T-helper 22 cell (primary cell): Measurements from ENCODE around the gene ANKRD10.
"Not testable (repeated sequence)": the region's sequence is repeated elsewhere in the genome, so short reads cannot be mapped to it uniquely, and the experiment has no call there.

Experiments used
- DNase-seq: peaks from one replicate; pipeline ENCODE4 v3.0.0-alpha.2; 2020; ENCODE audit warnings: low read depth

The ANKRD10 gene

DNA sequence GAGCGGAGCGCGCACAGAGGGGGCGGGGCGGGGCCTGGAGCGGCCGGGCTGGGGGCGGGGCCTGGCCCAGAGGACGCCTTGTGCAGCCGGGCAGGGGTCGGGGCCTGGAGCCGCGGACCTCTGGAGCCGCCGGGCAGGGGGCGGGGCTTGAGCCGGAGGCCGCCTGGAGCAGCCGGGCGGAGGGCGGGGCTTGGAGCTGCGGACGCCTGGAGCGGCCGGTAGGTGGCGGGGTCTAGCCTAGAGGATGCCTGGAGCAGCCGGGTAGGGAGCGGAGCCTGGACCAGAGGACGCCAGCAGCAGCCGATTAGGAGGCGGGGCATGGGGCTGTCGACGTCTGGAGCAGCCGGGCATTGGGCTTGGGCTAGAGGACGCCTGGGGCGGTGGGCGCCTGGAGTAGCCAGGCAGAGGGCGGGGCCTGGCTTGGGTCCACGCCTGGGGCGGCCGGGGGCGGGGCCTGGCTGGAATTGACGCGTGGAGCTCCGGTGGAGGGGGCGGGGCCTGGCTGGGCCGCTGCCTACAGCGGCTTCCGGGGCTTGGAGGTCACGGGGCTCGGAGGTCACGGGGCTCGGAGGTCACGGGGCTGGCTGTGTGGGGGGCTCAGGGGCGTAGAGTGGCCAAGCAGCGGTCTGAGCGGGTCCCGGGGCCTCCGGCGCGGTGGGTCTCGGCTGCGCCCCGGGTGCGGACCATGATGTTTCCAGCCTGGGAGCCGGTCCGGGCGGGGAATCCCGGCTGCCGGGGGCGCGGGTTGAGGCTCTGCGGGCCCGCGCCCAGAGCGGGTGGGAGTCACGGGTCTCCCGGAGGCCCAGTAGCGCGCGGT is at the start of gene ANKRD10:
TSS of gene ANKRD10 (minus strand) at position 13 of the 817 bp plus-strand sequence. CDS start 135 bp downstream, outside the sequence.
- DNase-seq, result peak; percentile 85

DNA sequence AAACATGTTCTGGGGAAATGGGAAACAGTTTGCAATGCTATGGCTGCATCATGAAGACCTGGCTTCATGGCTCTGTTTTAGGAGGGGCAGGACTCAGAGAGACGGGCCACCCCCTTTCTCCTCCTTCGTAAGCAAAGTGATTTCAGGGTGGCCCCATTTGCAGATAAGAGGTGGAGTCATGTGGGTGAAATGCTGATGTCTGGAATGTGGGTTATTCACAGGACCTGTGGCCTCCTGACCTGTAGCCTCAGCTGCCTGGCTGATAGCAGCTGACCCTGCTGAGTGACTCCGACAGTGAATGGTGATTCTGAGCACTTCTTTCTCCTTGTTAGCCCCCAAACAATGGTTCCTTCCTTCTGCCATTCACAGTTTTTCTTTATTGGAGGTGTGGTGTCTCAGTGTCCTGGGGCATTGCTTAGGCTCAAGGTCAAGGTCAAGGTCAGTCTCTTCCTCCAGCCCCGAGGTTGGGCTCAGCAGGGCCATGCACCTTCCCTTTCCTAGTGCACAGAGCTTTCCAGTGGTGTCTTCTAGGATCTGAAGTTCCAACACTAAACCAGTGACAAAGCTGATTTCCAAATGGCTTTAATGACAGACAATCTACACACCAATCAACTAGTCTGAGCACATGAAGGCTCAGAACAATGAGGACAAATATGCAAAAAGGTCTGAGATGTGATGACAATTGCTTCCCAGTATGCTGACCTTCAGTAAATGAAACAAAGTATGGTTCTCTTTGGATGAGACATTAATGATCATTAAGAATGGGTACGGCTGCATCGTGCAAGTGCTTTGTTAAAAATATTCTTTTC is 49.6 kb upstream of the ANKRD10 start:
- DNase-seq, result no peak

DNA sequence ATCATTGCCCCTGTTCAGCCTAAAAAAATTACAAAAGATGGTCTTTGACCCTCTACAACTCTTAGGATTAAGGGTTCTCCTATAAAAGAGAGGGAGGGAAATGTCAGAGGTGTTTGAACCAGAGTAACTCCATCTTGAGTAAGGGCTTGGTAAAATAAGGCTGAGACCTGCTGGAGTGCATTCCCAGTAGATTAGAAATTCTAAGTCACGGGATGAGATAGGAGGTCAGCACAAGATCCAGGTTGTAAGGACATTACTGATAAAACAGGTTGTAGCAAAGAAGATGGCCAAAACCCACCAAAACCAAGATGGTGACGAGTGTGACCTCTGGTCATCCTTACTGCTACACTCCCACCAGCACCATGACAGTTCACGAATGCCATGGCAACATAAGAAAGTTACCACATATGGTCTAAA is 48.7 kb upstream of the ANKRD10 start:
- DNase-seq, result no peak

DNA sequence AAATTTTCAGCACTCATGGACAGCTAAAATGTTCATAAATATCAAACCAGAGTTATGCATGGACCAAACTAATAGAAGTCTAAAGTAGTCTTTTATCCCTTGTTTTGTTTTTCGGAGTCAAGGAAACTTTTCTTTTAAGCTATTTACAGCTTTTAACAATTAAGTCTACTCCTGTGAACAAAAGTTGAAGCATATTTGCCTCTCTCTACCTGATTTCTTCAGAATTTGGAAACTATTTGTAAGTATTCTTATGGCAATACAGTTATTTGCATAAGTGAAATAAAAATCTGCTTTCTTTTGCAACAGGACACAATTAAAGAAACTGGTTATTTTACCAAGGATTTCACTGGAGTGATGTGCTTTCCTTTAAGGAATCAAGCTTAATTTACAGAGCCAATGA is 47.1 kb upstream of the ANKRD10 start:
- no peak for DNase-seq

DNA sequence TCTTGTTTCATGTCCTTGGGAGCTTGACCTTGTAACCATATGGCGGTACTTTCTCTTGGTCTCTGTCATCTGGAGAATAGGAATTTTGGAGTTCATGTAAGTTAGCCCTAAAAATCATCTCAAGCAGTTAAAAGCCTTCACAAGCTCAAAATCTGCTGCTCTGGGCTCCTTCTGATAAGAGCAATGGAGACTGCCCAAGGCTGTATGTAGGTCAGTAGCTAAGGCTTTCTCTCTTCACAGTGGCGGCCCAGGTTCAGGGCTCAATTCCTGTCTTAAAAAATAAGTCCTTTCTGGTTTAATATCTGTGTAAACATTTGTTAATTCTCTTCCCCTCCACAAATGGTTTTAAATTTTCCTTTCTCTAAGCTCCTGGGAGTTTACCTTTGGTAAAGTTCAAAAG is 45.3 kb upstream of the ANKRD10 start:
- no peak for DNase-seq

DNA sequence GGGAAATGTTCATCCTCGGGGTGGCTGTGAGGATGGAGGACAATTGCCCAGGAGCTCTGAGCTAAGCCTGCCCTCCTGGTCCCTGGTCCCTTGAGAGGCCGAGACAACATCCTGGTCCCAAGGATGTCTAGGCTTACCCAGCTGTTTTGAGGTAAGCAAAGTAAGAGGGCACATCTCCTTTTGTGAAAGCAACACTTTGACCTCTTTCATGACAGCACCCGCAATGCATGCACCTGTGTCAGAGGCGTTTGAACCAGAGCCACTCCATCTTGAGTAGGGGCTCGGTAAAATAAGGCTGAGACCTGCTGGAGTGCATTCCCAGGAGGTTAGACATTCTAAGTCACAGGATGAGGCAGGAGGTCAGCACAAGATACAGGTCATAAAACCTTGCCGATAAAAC is 43.1 kb upstream of the ANKRD10 start:
- no peak for DNase-seq

DNA sequence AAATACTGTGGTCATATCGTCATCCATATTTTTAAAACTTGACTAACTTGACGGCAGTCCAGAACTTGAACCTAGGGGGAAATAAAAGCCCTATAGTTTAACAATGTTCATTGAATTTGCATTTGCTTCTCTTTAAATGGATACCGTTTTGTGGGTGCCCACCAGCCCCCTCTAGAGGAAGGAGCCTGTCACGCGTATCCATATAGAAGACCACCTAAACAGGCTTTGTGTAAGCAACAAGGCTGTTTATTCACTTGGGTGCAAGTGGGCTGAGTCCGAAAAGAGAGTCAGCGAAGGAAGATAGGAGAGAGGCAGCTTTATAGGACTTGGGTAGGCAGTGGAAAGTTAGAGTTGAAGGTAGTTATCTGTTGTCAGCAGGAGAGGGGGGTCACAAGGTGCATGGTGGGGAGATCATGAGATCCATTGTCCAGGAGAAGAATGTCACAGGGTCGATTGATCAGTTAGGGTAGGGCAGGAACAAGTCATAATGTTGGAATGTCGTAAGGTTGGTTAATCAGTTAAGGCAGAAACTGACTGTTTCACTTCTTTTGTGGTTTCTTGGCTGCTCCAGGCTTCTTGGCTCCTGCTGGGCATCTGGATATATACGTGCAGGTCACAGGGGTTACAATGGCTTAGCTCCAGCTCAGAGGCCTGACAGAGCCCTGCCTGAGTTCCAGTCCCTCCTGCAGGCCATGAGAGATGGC is 42.5 kb upstream of the ANKRD10 start:
- DNase-seq, result no peak

DNA sequence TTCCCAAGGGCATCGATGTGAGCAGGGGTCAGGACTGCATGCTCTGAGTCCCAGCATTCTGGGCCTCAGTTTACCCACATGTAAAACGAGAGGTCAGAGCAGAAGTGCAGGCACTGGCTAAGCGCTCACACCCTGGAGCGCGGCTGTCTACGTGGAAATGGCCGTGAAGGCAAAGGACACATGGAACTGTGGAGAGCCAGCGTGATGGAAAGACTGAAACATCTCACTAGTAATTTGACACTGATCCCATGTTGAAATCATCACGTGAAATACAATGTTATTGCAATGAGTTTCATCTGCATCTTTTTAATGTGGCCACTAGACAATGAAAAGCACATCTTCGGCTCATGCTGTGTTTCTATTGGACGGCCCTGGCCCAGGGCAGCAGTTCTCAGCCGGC is 41.3 kb upstream of the ANKRD10 start:
- not testable (repeated sequence) for DNase-seq

DNA sequence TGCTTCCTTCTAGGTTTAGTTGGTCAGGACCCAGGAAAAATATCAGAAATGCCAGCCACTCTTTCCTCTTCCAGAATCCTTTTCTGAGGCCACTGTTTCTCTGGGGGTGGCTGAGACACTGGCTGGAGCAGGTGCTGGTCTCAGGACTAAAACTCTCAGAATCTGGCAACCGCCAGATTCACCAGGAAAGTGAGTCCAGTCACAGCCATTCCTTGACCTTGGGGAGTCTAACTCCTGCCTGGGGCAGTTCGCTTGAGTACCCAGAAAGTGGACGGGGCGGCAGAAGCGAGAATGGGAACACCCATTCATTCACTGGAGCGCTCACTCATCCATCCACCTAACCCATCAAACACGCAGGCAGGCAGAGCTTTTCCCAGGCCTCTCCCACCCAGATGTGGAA is 40.7 kb upstream of the ANKRD10 start:
- not testable (repeated sequence) for DNase-seq

DNA sequence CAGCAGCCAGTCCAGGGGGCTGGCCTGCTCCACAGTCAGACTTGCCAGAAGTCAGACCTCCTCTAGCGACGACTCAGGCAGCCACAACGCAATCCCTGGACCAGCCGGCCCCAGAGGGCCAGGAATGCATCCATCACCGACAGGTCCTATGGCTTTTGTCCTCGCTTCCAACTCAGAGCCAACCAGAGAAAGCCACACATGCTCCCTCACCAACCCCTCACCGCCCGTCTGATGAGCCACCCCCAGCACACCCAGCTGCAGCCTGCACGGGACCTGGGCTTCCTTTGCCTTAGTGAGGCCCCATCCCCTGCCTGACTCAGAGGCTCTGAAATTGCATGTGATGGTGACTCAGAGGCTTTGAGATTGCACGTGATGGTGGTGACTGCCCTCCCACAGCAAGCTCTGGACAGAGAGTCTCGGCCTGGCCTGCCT is 40.2 kb upstream of the ANKRD10 start:
- not testable (repeated sequence) for DNase-seq

DNA sequence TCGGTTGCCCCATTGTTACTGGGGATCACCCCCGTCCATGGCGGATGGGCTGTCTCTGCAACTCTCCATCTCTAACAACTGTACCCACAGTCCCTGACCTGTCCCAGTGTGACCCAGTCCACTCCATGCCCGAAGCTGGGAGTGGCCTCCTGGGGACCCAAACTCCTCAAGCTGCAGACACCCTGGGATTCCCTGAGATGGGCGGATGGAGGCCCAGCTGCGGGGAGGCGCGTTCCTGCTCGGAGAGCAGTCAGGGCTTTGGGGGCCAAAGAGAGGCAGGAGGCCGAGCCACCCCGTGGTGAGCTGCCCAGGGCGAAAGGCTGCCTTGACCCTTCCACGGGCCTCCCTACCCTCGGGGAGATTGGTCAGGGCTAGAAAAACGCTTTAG is 39.7 kb upstream of the ANKRD10 start:
- DNase-seq, result not testable (repeated sequence)

DNA sequence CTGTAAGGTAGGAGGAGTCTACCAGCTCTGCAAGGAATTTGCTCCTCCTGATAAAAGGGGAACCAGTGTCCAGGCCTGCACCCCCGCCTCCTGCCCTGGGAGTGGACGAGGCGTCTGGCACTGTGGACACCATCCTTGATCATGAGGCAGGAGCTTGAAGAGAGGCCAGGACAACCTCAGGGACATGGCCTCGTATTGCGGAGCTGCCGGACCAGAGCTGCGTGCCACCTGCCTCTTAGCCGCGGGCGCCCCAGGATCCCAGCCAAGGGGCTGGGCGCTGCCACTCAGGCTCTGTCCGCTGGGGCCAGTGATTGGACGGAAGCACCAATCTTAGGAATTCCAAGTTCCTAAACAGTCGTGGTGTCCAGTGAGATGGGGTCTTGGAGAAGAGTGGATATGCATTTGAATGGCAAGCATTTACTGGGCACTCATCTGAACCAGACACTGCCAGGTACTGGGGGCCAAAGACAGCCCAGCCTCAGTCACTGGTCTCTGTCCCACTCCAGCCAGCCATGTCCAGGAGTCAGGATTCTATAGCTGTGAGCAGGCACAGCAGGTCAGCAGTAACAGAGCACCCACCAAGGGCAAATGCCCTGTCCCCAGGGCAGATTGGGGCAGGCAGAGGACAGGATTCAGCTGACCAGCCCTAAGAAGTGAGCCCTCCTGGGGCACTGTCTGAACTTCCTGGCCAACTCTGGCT is 39.1 kb upstream of the ANKRD10 start:
- no peak for DNase-seq

DNA sequence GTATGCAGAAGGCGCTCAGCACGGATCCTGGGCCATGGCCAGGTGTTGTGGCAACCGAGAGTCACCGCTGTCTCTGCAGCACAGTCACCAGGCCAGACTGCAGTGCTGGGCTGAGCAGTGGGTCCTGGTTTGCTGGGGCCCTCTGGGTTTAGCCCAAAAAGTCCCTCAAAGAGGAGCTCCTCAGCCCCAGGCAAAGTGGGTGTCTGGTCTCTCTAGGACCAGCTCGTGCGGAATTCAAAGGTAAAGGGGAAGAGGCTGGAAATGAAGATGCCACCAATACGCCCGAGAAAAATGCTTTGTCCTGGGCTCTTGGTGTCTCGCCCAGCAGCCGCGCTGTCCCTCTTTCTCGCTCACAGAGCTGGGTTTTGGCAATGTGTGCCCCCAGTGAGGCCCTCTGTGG is 38.5 kb upstream of the ANKRD10 start:
- no peak for DNase-seq

DNA sequence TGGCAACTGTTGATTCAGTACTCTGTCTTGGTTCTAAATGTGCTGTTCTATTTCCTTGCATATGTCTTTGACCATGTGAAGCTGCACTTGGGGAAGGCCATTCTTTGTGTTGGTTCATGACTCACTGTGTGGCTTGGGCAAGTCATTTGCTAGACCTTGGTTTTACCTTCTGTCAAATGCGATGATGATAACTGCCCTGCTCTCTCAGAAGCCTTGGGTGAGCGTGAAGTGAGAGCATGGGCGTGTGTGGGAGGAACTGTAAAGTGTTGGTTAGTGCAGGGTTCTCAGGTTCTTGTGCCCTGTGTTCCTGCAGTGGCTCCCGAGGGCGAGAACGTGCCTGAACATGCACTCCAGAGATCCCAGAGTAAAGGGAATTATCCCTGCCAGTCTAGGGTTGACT is 37.3 kb upstream of the ANKRD10 start:
- not testable (repeated sequence) for DNase-seq

DNA sequence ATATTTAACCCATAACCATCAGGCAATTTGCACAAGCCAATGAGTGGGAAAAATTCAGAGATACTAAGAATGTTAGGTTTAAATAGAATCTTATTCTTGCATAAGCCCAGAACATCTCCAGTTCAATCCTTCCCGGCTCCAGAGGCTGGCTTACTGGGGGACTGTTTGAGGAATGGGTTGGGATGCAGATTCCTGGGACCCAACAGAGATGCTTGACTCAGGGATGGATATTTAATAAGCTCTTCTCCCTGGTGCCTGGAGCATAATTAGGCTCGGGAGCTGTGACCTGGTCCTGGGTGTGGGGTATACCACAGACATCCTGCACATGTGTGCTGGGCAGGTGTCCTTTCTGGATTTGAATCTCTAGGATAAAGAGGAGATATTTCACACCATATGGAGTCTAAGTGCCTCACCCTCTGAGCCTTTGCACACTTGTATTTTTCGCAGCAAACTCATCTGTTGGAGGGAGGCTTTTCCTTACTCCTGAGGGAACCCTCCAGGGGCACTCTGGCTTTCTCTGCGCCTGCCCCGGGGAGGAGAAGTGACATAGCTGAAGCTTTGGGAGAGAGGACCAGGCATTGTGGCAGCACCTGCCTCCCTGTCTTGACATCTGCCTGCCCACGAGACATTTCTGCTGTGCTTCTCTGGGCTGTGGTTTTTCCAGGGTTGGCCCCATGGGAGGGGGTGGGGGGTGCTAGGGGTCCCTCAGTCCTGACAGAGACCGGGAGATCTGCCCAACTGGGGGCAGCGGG is 36.1 kb upstream of the ANKRD10 start:
- no peak for DNase-seq

DNA sequence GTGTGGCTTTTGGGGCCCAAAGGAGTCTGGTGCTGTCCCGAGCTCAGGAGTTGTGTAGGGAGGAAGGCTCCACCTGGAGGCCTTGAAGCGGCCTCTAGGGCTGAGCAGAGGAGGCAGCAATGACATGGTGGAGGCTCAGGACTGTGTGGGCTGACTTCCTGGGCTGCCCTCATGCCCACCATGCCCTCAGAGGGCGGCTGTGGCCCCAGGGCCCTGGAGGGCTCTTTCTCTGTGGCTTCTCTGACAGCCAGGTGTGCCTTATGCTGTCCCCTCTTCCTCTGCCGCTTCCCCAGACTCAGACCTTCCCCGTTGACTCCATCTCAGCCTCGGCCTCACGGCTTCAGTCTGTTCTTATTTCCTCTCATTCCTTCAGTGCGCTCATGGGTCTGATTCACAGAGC is 35.5 kb upstream of the ANKRD10 start:
- DNase-seq, result no peak

DNA sequence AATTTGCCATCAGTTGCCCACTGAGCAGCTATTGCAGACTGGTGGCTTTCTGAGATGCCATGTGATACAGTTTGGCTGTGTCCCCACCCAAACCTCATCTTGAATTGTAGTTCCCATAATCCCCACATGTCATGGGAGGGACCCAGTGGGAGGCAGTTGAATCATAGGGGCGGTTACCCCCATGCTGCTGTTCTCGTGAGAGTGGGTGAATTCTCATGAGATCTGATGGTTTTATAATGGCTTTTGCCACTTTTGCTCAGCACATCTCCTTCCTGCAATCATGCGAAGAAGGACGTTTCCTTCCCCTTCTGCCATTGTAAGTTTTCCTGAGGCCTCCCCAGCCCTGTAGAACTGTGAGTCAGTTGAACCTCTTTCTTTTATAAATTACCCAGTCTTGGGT is 34.8 kb upstream of the ANKRD10 start:
- DNase-seq, result no peak

DNA sequence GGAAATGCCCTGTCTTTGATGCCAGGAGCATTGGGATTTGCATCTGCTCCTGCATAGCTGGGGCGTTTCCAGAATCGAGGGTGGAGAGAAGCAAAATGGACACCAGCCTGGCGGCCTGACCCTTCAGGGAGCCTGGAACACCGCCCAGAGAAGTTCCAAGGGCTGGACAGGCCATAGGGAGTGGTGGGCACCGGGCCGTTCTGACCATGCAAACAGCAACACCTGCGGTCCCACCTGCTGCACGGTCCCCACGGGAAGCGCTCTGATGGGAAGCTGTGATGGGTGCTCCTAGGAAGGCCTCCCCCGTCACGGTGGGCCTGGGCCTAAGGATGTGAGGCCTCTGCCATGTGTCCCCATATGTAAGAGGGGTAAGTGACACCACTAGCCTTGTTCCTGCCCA is 34.2 kb upstream of the ANKRD10 start:
- no peak for DNase-seq

DNA sequence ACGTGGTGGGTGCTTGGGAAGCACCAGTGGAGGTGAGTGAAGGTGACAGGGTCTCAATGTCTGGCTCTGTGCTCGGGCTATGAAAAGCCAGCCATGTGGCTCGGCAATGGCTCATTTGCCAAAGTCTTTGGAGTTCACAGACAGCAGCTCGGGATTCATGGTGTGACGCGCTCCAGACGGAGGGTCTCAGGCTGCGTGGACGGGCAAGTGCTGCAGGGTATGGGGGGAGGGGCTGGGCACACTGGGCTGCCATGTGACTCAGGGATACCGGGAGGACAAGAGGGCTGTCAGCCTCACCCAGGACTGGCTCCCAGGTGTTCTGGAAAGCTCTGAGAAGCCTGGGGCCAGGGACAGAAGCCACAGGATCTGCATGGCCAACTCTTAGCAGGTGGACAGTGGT is 32.5 kb upstream of the ANKRD10 start:
- not testable (repeated sequence) for DNase-seq

DNA sequence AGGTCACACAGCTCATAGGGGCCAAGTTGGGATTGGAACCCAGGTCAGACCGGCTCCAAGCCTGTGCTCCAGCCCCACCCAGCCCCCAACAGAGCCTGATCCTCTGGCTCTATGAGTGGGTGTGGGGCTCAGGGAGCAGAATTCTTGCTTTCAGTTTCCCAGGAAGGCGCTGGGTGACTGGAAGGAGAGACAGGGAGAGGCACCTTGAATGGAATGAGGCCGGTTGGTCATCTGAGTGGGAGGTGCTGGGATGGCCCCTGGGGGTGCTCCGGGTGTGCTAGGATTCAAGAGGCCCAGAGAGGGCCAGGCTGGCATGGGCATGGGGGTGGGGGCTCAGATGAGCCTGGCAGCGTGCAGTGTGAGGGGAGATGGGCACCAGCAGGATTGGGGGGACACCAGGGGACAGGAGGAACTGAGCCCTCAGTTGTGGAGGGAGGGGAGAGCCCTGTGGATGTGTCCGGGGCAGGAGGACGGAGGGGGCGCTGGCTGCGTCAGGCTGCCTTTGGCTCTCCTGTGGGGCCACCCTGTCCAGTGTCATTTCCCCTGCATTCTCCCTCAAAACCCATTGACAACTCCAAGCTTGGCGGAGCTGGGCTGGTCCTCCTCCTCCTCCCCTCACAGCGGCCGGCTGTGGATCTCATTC is 31.2 kb upstream of the ANKRD10 start:
- no peak for DNase-seq
